NK-92 (cell line): ENCODE measurements around the gene SCNN1B.

Experiments
- DNase-seq: peaks from one replicate; lab custom pipeline; 2025; ENCODE audit not compliant: unreplicated experiment; lab: John Stamatoyannopoulos, UW

SCNN1B gene

DNA sequence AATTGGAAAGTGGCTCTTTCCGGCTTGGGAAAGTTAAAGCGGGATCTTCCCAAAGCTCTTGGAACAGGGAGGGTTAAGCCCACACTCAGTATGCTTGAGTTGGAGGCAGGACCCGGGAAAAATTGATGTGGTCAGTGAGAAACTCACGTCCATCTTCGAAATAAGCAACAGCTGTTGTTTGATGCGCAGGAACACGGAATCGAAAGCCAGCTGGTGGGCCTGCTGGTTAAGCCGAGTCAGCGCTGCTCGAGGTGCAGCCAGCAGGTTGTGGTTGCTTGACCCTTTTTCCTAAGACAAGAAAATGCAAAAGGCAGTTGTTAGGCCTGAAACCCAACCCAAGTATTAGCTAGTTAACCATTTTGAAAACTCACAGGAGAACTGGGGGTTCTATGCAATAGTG lies 101.4 kb downstream of the SCNN1B start:
- DNase-seq = no peak

DNA sequence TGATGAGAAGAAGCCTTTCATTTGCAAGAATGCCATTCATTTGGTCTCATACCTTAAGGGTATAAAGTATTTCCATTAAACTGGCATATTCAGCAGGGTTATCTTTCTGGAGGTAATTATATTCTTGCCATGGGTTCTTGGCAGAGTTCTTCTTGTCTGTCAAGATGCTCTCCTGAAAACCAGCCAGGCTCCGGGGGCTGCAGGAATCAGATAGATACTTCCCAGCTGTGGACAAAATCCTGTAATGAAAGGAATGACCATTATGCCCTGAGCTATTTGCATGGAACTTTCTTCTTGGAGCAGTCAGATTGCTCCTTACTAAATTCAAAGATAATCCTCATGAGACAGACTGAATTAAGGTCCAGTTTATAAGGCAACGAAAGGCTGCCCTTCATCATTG lies 103.9 kb downstream of the SCNN1B start:
- DNase-seq = no peak

DNA sequence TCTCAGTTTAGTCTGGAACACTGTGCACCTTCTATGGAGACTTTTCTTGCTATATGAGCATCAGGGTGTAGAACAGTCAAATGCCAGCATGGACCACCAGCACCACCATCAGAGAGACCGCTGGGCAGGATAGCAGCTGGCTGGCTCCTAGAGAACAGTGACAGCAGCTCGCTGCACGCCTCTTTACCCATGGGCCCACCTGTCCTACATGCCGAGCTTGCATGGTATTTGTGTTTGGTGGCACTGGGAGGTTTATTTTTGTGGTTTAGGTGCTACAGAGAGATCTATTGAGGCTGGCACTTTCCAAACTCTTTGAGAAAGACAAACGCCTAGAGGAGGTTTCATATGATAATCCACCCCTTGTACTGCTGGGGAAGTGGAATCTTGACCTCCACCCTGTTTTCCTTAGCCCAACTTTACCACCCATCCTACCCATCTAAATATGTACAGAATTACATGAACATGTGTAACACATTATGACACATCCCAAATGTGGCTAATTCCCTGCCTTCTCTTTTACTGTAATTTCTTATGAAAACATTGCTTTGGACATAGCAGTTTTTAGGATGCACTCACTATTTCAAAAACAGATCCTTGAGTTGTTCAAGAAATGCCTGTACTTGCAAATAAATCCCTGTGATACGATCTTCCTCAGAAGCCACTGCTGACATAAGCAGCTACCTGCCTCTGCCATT lies 104.6 kb downstream of the SCNN1B start:
- DNase-seq = no peak

DNA sequence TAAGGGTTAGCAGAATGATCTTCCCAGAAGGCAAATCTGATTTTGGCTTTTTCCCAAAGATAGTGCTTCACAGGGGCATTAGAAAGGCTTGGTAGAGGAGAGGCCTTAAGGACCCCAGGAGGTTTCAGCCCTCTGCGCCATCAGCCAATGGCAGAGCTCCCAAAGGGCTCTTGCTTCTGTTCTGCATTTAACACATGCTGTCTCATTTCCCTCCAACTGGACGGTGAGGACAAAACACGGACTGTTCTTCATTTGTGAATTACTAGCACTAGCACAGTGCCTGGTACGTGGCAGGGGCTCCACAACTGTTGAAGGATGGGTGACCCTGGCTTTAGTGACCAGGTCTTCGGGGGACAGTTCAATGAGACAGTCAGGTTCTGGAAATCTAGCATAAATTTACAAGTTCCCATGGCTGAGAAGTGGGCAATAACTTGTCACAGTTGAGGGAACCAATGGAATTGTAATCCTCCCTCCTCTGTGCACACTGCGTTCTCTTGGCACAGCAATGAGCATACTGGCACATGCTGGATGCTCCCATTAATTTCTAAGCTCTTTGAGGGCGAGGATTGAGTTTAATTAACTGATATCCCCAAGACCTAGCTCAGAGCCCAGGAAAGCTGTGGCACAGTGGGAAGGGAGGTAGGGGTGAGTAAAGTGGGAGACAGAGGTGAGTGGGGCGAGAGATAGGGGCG lies 105.5 kb downstream of the SCNN1B start:
- no peak for DNase-seq

DNA sequence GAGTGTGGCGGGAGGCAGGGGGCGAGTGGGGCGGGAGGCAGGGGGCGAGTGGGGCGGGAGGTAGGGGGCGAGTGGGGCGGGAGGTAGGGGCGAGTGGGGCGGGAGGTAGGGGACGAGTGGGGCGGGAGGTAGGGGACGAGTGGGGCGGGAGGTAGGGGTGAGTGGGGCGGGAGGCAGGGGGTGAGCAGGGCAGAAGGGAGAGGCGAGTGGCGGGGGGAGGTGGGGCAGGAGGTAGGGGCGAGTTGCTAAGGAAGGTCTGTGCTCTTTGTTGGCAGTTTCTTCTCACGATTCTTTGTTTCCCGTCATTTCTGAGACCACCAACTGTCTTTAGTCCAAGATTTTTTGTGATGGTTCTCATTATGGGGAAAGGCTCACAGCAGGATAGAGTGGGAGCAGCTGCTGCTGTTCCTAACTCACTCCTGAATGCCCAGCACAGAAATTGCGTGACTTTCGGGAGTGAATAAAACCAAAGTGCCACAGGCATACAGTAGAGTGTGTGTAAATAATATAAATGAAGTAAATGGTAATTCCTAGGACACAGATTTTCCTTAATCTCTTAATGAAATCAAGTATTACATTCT lies 106.2 kb downstream of the SCNN1B start:
- DNase-seq = no peak

DNA sequence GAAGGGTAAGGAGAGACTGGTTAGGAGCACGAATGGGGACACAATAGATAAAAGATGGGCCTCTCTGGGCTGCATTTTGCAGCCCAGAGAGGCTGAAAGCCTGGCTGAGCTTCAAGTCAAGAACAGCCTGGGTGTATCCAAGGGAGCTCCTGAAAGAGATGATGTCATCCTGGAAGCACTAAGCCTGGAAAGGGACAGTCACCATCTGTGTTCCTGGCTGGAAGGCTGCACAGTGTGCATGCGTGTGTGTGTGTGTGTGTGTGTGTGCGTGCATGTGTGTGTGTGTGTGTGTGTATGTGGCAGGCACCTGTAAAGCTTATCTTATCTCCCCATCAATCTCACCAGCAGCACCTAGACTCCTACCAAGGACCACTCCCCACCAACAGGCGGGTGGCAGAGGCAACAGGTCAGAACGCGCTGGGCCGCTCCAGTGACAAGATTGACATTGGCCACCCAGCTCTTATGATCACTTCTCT lies 106.8 kb downstream of the SCNN1B start:
- no peak for DNase-seq

DNA sequence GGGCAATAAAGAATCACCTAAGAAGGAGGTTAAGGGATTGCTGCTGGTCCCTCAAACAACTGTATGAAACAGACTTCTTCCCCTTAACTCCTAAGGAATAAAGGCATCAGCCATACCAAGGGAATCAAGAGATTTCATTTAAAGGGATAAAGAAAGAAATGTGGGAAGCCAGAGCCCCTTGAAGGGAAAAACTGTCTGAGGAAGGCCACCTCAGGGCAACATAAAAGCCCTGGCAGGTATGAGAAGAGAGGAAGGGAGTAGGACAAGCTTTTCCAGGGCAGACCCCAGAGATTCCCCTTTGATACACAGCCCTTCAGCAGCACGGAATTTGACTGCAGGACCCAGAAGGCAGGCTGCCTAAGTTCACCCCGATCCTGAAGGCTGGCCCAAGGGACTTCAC lies 107.4 kb downstream of the SCNN1B start:
- no peak for DNase-seq

DNA sequence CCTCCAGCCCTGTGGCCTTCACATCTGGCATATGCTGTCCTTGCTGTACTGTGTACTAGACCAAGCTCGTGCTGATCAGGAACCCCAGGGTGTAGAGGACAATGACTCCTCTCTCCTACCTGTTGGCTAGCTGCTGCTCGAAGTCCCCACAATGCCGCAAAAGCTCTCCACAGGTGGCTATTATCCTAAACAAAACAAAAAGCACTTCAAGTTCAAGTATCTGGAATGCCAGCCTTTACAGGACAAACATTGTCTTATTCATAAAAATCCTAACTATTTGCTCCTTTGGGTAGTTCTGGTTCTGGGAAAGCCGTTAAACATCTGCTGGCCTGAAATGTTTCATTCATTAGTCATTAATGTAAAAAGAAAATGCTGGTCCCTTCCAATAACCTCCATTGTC lies 108.1 kb downstream of the SCNN1B start:
- no peak for DNase-seq

DNA sequence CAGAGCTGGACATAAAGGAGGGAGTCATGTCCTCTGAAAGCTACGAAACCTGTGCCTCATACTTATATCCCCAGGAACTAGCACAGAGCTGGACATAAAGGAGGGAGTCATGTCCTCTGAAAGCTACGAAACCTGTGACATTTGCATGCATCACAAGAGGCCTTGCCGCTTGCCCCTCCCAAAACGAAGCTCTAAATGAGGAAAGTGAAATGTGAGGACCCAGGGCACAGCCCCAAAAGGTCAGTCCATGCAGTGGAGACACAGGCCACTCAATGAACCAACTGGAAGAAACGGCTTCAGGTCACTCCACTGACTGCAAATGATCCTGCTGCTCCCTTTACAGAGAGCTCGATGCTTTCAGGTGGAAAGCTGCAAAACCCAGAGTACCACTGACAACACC lies 112.6 kb downstream of the SCNN1B start:
- no peak for DNase-seq

DNA sequence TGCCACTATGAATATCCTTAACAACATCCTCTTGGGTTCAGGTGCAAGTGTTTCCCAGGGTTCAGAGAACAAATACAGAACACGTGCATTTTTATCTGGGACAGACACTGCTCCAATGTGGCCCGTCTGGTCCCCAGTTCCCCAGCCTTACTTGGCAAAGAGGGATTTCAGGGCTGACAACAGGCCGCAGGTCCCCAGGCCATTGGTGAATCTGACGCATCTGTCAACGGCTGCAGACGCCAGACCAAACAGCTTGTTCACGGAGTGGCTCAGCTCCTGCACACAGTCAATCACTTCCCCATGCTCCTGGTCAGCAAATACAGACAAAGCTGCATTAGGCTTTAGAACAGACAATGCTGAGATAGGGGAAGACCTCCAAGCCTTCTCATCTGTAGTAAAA lies 114.7 kb downstream of the SCNN1B start:
- DNase-seq = no peak

DNA sequence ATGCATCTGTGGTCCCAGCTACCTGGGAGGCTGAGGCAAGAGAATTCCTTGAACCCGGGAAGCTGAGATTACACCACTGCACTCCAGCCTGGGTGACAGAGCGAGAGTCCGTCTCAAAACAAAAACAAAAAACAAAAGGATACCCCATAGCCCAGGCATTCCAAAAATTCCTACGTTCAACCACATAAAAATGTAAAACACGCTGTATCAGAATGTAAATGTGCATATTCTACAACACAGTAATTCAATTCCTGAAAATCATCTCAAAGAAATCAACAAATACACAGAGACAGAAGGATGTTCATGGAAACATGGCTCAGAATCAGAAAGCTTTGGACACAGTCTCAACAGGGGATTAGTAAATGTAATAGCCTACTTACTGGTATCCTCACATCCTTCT lies 117.9 kb downstream of the SCNN1B start:
- DNase-seq = no peak

DNA sequence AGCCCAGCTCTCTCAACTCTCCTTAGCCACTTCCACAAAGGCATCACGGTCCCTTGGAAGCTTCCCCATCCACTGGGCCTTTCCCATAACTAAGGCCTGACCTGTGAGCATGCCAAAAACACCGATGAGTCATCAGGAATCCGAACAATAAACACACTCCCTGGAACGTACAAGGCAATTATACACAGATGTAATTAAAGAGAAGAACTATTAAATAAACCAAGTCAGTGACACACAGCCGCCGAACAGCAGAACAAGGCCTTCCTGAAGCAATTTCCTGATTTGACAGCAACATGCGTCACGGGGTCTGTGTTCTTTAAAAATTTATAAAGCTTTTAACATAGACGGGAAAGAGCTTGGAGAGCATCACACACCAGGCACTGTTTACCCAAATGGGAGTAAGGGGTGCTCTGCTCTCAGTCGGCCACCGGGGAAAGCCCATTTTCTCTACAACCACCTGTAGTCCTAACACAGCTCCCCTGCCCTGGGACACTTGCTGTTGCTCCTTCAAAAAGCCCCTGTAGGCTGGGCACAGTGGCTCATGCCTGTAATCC lies 121.5 kb downstream of the SCNN1B start:
- DNase-seq = no peak

DNA sequence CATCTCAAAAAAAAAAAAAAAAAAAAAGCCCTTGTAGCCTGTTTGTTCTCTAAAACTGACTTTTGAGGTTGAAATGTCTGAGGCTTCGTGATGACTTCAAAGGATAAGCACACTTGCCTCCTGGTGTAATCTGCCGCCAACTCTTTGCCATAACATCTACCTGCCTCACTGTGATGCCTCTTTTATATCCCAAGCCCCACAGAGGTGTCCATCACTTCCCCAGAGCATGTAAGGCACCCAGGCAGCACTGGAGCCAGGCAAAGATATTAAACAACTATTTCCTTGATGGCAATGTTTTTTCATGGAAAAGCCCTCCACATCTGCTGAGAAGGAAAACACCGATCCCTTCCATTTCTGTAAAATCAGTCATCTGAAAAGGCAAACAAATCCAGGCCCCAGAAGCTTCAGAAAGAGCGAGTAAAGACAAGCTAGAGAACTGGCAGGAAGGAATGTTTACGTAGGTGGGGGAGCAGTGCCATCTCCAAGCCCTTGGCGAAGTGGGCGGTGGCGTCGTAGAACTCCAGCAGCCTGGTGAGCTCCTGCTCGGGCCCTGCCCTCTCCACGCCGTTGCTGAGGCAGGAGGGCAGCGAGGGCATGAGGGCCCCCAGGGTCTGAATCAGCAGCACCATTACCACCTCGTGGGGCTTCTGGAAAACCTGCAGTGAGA lies 122.3 kb downstream of the SCNN1B start:
- DNase-seq = no peak

DNA sequence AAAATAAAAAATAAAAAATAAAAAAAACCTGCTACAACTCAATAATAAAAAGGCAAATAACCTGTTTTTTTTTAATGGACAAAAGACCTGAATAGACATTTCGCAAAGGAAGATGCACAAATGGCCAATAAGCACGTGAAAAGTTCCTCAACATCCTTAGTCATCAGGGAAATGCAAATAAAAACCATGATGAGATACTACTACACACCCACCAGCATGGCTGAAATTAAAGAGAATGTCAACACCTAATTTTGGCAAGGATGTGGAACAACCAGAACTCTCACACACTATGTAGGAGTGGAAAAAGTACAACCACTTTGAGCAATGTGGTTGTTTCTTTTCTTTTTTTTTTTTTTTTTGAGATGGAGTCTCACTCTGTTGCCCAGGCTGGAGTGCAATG lies 126.2 kb downstream of the SCNN1B start:
- no peak for DNase-seq
